Lower leg skin (tissue), 3 donors: ENCODE results near the gene MFGE8.

Experiments
- CTCF ChIP-seq, 3 donors: fragments of 450-650 bp; IDR thresholded peaks; one replicate each; pipeline ENCODE4 v1.5.1; 2016; ENCODE audit warnings: antibody characterized with exemption in 3 of 3, mild to moderate bottlenecking in 3 of 3, moderate library complexity in 2 of 3
- POLR2A ChIP-seq, 2 donors: fragments of 450-650 bp; IDR thresholded peaks; one replicate each; pipeline ENCODE4 v1.6.1; 2016 to 2017; ENCODE audit warnings: antibody characterized with exemption in 2 of 2, mild to moderate bottlenecking in 1 of 2, moderate library complexity in 1 of 2

DNA sequence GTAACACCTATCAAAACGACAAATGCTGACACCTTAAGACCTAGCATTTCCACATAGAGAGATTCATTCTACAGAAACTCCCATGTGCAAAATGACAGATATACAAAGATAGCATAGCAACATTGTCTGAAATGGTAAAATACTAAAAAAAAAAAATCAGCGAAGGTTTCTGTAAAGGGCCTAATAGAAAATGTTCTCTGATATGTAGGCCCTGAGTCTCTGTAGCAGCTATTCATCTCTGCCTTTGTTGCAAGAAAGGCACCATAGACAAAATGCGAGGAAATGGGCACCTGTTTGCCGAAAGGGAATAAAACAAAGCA, 631 bp upstream of the MFGE8 start:
- no peak for TF ChIP-seq CTCF (IDR thresholded peaks at IDR 0.05)
- TF ChIP-seq POLR2A (IDR thresholded peaks at IDR 0.05): no peak
